GM23338 (cell line): ENCODE data around the gene CDK14. TPM values are rescaled to one million over a fixed set of nuclear protein-coding genes. Genes with fewer than 3 reads are reported as not detected.

ENCODE experiments used
- ATAC-seq: fragments of 200-7000 bp; cut with Tn5 transposase; 3 replicates; pipeline ENCODE4 v1.9.1; 2020
- DNase-seq: peaks from one replicate; pipeline ENCODE4 v3.0.0-alpha.2; 2015; ENCODE audit warnings: low spot score
- H2AFZ ChIP-seq: fragments of 200-600 bp; sonication (generic); 2 replicates; pipeline ENCODE4 v1.8.0; 2016; ENCODE audit warnings: antibody characterized with exemption, mild to moderate bottlenecking, moderate library complexity
- H3F3A ChIP-seq: fragments of 200-600 bp; sonication (generic); replicated peaks from 2 replicates; pipeline ENCODE4 v1.8.0; 2017; ENCODE audit warnings: antibody characterized with exemption, mixed run types, low read depth
- H3K27ac ChIP-seq: fragments of 200-600 bp; sonication (generic); 2 replicates; pipeline ENCODE4 v1.6.1; 2016; ENCODE audit warnings: low read depth
- H3K27me3 ChIP-seq: fragments of 200-600 bp; sonication (generic); 2 replicates; pipeline ENCODE4 v1.8.0; 2016; ENCODE audit warnings: mild to moderate bottlenecking, mixed run types, moderate library complexity; ENCODE audit not compliant: insufficient read depth
- H3K36me3 ChIP-seq: fragments of 200-600 bp; sonication (generic); 2 replicates; pipeline ENCODE4 v1.8.0; 2016; ENCODE audit warnings: mild to moderate bottlenecking; ENCODE audit not compliant: insufficient read depth
- H3K4me1 ChIP-seq: fragments of 200-600 bp; sonication (generic); 2 replicates; pipeline ENCODE4 v1.8.0; 2016; ENCODE audit warnings: mild to moderate bottlenecking, moderate library complexity; ENCODE audit not compliant: insufficient read depth
- H3K4me2 ChIP-seq: fragments of 200-600 bp; sonication (generic); 2 replicates; pipeline ENCODE4 v1.7.1; 2017; ENCODE audit warnings: mixed run types
- H3K4me3 ChIP-seq: fragments of 200-600 bp; sonication (generic); 2 replicates; pipeline ENCODE4 v1.6.1; 2016; ENCODE audit warnings: mixed run types
- H3K79me2 ChIP-seq: fragments of 200-600 bp; sonication (generic); replicated peaks from 2 replicates; pipeline ENCODE4 v1.8.0; 2017; ENCODE audit warnings: mild to moderate bottlenecking; ENCODE audit not compliant: insufficient read depth
- H3K9me2 ChIP-seq: fragments of 200-600 bp; sonication (generic); 2 replicates; pipeline ENCODE4 v1.8.0; 2017; ENCODE audit not compliant: insufficient read depth
- H4K20me1 ChIP-seq: fragments of 200-600 bp; sonication (generic); replicated peaks from 2 replicates; pipeline ENCODE4 v1.8.0; 2017; ENCODE audit warnings: mild to moderate bottlenecking; ENCODE audit not compliant: insufficient read depth
- H3K27ac Mint-ChIP-seq: 2 replicates; pipeline ENCODE4 v1.8.0; 2020; ENCODE audit warnings: inconsistent platforms, mild to moderate bottlenecking, moderate library complexity, mixed read lengths
- H3K27me3 Mint-ChIP-seq: 3 replicates; pipeline ENCODE4 v1.8.0; 2022; ENCODE audit warnings: low read depth, mild to moderate bottlenecking, moderate library complexity, mixed read lengths, inconsistent platforms; ENCODE audit not compliant: insufficient read depth, poor library complexity
- H3K36me3 Mint-ChIP-seq: 3 replicates; pipeline ENCODE4 v1.8.0; 2021; ENCODE audit warnings: low read depth, mild to moderate bottlenecking, inconsistent platforms, moderate library complexity, mixed read lengths
- H3K4me1 Mint-ChIP-seq: 3 replicates; pipeline ENCODE4 v1.8.0; 2020; ENCODE audit warnings: mild to moderate bottlenecking, inconsistent platforms, mixed read lengths
- H3K4me3 Mint-ChIP-seq: 3 replicates; pipeline ENCODE4 v1.8.0; 2021; ENCODE audit warnings: moderate library complexity, mild to moderate bottlenecking, inconsistent platforms, mixed read lengths
- H3K9me3 Mint-ChIP-seq: 3 replicates; pipeline ENCODE4 v1.8.0; 2020; ENCODE audit warnings: moderate library complexity, mild to moderate bottlenecking, inconsistent platforms, mixed read lengths
- CREB1 ChIP-seq: fragments of 250-450 bp; sonication (Bioruptor Pico); IDR thresholded peaks from 2 replicates; pipeline ENCODE4 v1.5.0; 2020; ENCODE audit warnings: low read depth, mild to moderate bottlenecking, moderate library complexity
- EZH2 ChIP-seq: fragments of 200-600 bp; sonication (generic); IDR thresholded peaks from one replicate; pipeline ENCODE4 v1.8.0; 2017; ENCODE audit warnings: antibody characterized with exemption, mild to moderate bottlenecking, low read depth; ENCODE audit not compliant: unreplicated experiment
- EZH2phosphoT487 ChIP-seq: fragments of 200-600 bp; sonication (generic); IDR thresholded peaks from one replicate; pipeline ENCODE4 v1.8.1; 2018; ENCODE audit warnings: antibody characterized with exemption; ENCODE audit not compliant: unreplicated experiment
- JUNB ChIP-seq: IDR thresholded peaks from one replicate; pipeline ENCODE4 v1.6.1; 2016; ENCODE audit warnings: antibody characterized with exemption; ENCODE audit not compliant: unreplicated experiment
- NANOG ChIP-seq: IDR thresholded peaks from 2 replicates; pipeline ENCODE4 v1.6.1; 2016; ENCODE audit warnings: antibody characterized with exemption, borderline replicate concordance
- ZNF114 ChIP-seq: fragments of 250-450 bp; sonication (Bioruptor Pico); IDR thresholded peaks from 2 replicates; pipeline ENCODE4 v1.5.0; 2020; ENCODE audit warnings: mild to moderate bottlenecking, moderate library complexity
- polyA plus RNA-seq: library from polyadenylated mRNA; unstranded; fragments of >200 nt; fragmentation: Nextera tagmentation; extraction: Ambion mirVana; gene quantifications from 2 replicates; pipeline ENCODE4 v1.2.1, GENCODE V29; 2016
- total RNA-seq: library from RNA; depleted of rRNA; stranded (reverse); fragments of >200 nt; shearing (Covaris generic); gene quantifications from 2 replicates; pipeline ENCODE4 v1.2.3, GENCODE V29; 2014
- TF ChIP-seq, protein P1 (sequence below): fragments of 250-450 bp; sonication (Bioruptor Pico); IDR thresholded peaks from 2 replicates; pipeline ENCODE4 v1.5.0; 2020; ENCODE audit warnings: mild to moderate bottlenecking, moderate library complexity

CDK14 gene
- total and polyA plus RNA-seq, 2 experiments from 2014 or later, result 11.2 to 24.0 TPM

GRCh38 chr7:90721869-90722431 is 125.8 kb downstream of the CDK14 start:
- no peaks in the 10 kb centered on the region for H3F3A ChIP-seq
- no peak overlapping the region for H3K27ac ChIP-seq
- Mint-ChIP-seq H3K4me1 (peaks cover 28% of the 10 kb centered on the region), H3K27ac (no peak overlapping the region), H3K9me3 (no peaks in the 10 kb centered on the region), H3K27me3 (no peaks in the 10 kb centered on the region), H3K4me3 (no peak overlapping the region), H3K36me3 (no peaks in the 10 kb centered on the region)
- H4K20me1 ChIP-seq, result no peaks in the 10 kb centered on the region
- no peak overlapping the region for H3K4me3 ChIP-seq
- ATAC-seq (no peak), DNase-seq (no peak)
- H3K36me3 ChIP-seq, result no peaks in the 10 kb centered on the region
- H3K9me2 ChIP-seq, result no peaks in the 10 kb centered on the region
- H3K4me1 ChIP-seq, result peaks cover 17% of the 10 kb centered on the region
- H3K79me2 ChIP-seq, result peaks cover 3% of the 10 kb centered on the region; the same call in 1 of the 2 replicates
- H2AFZ ChIP-seq, result no peak overlapping the region
- no peak overlapping the region for H3K4me2 ChIP-seq
- H3K27me3 ChIP-seq, result no peaks in the 10 kb centered on the region
- TF ChIP-seq CREB1 (no peak), EZH2phosphoT487 (no peak), NANOG (no peak)
- TF ChIP-seq, protein P1, sequence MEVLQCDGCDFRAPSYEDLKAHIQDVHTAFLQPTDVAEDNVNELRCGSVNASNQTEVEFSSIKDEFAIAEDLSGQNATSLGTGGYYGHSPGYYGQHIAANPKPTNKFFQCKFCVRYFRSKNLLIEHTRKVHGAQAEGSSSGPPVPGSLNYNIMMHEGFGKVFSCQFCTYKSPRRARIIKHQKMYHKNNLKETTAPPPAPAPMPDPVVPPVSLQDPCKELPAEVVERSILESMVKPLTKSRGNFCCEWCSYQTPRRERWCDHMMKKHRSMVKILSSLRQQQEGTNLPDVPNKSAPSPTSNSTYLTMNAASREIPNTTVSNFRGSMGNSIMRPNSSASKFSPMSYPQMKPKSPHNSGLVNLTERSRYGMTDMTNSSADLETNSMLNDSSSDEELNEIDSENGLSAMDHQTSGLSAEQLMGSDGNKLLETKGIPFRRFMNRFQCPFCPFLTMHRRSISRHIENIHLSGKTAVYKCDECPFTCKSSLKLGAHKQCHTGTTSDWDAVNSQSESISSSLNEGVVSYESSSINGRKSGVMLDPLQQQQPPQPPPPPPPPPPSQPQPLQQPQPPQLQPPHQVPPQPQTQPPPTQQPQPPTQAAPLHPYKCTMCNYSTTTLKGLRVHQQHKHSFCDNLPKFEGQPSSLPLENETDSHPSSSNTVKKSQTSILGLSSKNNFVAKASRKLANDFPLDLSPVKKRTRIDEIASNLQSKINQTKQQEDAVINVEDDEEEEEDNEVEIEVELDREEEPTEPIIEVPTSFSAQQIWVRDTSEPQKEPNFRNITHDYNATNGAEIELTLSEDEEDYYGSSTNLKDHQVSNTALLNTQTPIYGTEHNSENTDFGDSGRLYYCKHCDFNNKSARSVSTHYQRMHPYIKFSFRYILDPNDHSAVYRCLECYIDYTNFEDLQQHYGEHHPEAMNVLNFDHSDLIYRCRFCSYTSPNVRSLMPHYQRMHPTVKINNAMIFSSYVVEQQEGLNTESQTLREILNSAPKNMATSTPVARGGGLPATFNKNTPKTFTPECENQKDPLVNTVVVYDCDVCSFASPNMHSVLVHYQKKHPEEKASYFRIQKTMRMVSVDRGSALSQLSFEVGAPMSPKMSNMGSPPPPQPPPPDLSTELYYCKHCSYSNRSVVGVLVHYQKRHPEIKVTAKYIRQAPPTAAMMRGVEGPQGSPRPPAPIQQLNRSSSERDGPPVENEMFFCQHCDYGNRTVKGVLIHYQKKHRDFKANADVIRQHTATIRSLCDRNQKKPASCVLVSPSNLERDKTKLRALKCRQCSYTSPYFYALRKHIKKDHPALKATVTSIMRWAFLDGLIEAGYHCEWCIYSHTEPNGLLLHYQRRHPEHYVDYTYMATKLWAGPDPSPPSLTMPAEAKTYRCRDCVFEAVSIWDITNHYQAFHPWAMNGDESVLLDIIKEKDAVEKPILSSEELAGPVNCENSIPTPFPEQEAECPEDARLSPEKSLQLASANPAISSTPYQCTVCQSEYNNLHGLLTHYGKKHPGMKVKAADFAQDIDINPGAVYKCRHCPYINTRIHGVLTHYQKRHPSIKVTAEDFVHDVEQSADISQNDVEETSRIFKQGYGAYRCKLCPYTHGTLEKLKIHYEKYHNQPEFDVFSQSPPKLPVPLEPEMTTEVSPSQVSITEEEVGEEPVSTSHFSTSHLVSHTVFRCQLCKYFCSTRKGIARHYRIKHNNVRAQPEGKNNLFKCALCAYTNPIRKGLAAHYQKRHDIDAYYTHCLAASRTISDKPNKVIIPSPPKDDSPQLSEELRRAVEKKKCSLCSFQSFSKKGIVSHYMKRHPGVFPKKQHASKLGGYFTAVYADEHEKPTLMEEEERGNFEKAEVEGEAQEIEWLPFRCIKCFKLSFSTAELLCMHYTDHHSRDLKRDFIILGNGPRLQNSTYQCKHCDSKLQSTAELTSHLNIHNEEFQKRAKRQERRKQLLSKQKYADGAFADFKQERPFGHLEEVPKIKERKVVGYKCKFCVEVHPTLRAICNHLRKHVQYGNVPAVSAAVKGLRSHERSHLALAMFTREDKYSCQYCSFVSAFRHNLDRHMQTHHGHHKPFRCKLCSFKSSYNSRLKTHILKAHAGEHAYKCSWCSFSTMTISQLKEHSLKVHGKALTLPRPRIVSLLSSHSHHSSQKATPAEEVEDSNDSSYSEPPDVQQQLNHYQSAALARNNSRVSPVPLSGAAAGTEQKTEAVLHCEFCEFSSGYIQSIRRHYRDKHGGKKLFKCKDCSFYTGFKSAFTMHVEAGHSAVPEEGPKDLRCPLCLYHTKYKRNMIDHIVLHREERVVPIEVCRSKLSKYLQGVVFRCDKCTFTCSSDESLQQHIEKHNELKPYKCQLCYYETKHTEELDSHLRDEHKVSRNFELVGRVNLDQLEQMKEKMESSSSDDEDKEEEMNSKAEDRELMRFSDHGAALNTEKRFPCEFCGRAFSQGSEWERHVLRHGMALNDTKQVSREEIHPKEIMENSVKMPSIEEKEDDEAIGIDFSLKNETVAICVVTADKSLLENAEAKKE (CRISPR knock-in tag), result no peak

GRCh38 chr7:90723233-90723632 is 127.1 kb downstream of the CDK14 start:
- Mint-ChIP-seq H3K4me1 (peaks cover 32% of the 10 kb centered on the region), H3K36me3 (no peaks in the 10 kb centered on the region), H3K27me3 (no peaks in the 10 kb centered on the region), H3K4me3 (no peak overlapping the region), H3K9me3 (no peaks in the 10 kb centered on the region), H3K27ac (no peak overlapping the region)
- Histone ChIP-seq H4K20me1 (no peaks in the 10 kb centered on the region), H2AFZ (no peak overlapping the region), H3K9me2 (no peaks in the 10 kb centered on the region), H3K79me2 (peaks cover 3% of the 10 kb centered on the region; the same call in 1 of the 2 replicates), H3K27me3 (no peaks in the 10 kb centered on the region), H3F3A (no peaks in the 10 kb centered on the region), H3K4me3 (no peak overlapping the region), H3K4me2 (no peak overlapping the region), H3K4me1 (peaks cover 18% of the 10 kb centered on the region), H3K27ac (no peak overlapping the region), H3K36me3 (no peaks in the 10 kb centered on the region)
- ATAC-seq (no peak), DNase-seq (no peak)
- TF ChIP-seq ZNF114 (CRISPR knock-in tag), result no peak
- no peak for TF ChIP-seq JUNB
- TF ChIP-seq, protein P1 (CRISPR knock-in tag), result no peak
- no peak for TF ChIP-seq EZH2
- no peak for TF ChIP-seq EZH2phosphoT487
